Neutrophil (primary cell): ENCODE results near the gene APOBEC3F.
"Not testable (repeated sequence)": the region's sequence is repeated elsewhere in the genome, so short reads cannot be mapped to it uniquely, and the experiment has no call there.

Experiments
- H3K27ac ChIP-seq: fragments of 200-600 bp; sonication (generic); 2 replicates; pipeline ENCODE4 v1.5.1; 2016; ENCODE audit warnings: mild to moderate bottlenecking, moderate library complexity
- H3K27me3 ChIP-seq: fragments of 200-600 bp; sonication (generic); 2 replicates; pipeline ENCODE4 v1.6.0; 2016; ENCODE audit warnings: mild to moderate bottlenecking
- H3K36me3 ChIP-seq: fragments of 200-600 bp; sonication (generic); 2 replicates; pipeline ENCODE4 v1.5.1; 2017
- H3K4me1 ChIP-seq, 2 experiments: fragments of 200-600 bp in 1 of 2; sonication (generic) in 1 of 2; 1 replicate in 1 of 2; 2 replicates in 1 of 2; pipeline versions ENCODE4 v1.5.1 to v1.6.1; 2013 to 2016; ENCODE audit warnings: low read depth in 1 of 2, low read length in 1 of 2, mild to moderate bottlenecking in 1 of 2, moderate library complexity in 1 of 2; ENCODE audit not compliant: control insufficient read depth in 1 of 2, insufficient read depth in 1 of 2
- H3K4me3 ChIP-seq, 2 experiments: fragments of 200-600 bp in 1 of 2; sonication (generic) in 1 of 2; 1 replicate in 1 of 2; 2 replicates in 1 of 2; pipeline ENCODE4 v1.5.1; 2013 to 2016; ENCODE audit warnings: low read depth in 1 of 2, low read length in 1 of 2, mild to moderate bottlenecking in 1 of 2, moderate library complexity in 1 of 2
- H3K9me3 ChIP-seq: fragments of 200-600 bp; sonication (generic); 2 replicates; pipeline ENCODE4 v1.5.1; 2016
- CTCF ChIP-seq: fragments of 200-600 bp; sonication (generic); IDR thresholded peaks from 2 replicates; pipeline ENCODE4 v1.5.1; 2016; ENCODE audit warnings: antibody characterized with exemption

APOBEC3F gene

GRCh38 chr22:39040538-39041296 lies at the start of gene APOBEC3F:
Gene APOBEC3F, plus strand, starts transcription at chr22:39040864. Its CDS starts 97 bp downstream, at chr22:39040961.
- not testable (repeated sequence) for H3K27me3 ChIP-seq, H3K4me1 ChIP-seq, H3K9me3 ChIP-seq, H3K36me3 ChIP-seq
- H3K4me3 ChIP-seq, result peak within 1 kb of the TSS; percentile 54 to 63
- H3K27ac ChIP-seq, result peak within 1 kb of the TSS; percentile 76

GRCh38 chr22:38992871-38993371 lies 47.7 kb upstream of the APOBEC3F start:
- not testable (repeated sequence) for H3K27ac ChIP-seq, H3K4me1 ChIP-seq, H3K27me3 ChIP-seq, H3K4me3 ChIP-seq, H3K9me3 ChIP-seq
- H3K36me3 ChIP-seq, result peaks cover 19% of the 10 kb centered on the region

GRCh38 chr22:38996105-38996504 lies 44.6 kb upstream of the APOBEC3F start:
- H3K4me1 ChIP-seq, result no peaks in the 10 kb centered on the region
- peaks cover 4% of the 10 kb centered on the region for H3K36me3 ChIP-seq
- TF ChIP-seq CTCF, result no peak

GRCh38 chr22:38997518-38997917 lies 43.1 kb upstream of the APOBEC3F start:
- Histone ChIP-seq H3K9me3 (no peaks in the 10 kb centered on the region), H3K27ac (no peak overlapping the region), H3K4me1 (no peaks in the 10 kb centered on the region), H3K27me3 (peaks cover 11% of the 10 kb centered on the region), H3K36me3 (no peaks in the 10 kb centered on the region), H3K4me3 (no peak overlapping the region)
- no peak for TF ChIP-seq CTCF

More at GRCh38 chr22:38996105-38996504, 44.6 kb upstream of the APOBEC3F start:
- H3K27ac ChIP-seq, result no peak overlapping the region
- H3K27me3 ChIP-seq, result peaks cover 11% of the 10 kb centered on the region
- no peak overlapping the region for H3K4me3 ChIP-seq
- H3K9me3 ChIP-seq, result no peaks in the 10 kb centered on the region

GRCh38 chr22:39003165-39003638 lies 37.5 kb upstream of the APOBEC3F start:
- Histone ChIP-seq H3K9me3 (no peaks in the 10 kb centered on the region), H3K4me3 (no peak overlapping the region), H3K4me1 (peaks cover 4 to 5% of the 10 kb centered on the region in 2 experiments), H3K36me3 (no peaks in the 10 kb centered on the region), H3K27me3 (peaks cover 11% of the 10 kb centered on the region), H3K27ac (peak overlapping the region; percentile 11)
- peak; percentile 49 for TF ChIP-seq CTCF

- no peak overlapping the region for H3K4me3 ChIP-seq
- H3K27me3 ChIP-seq, result no peaks in the 10 kb centered on the region
- H3K27ac ChIP-seq, result no peak overlapping the region
- H3K36me3 ChIP-seq, result no peaks in the 10 kb centered on the region
- TF ChIP-seq CTCF, result no peak
- peaks cover 4 to 5% of the 10 kb centered on the region in 2 experiments for H3K4me1 ChIP-seq
- no peaks in the 10 kb centered on the region for H3K9me3 ChIP-seq
These were observed 33.5 kb upstream of the APOBEC3F start for GRCh38 chr22:39007177-39007576.

- not testable (repeated sequence) for H3K9me3 ChIP-seq, H3K4me3 ChIP-seq, H3K4me1 ChIP-seq, H3K27ac ChIP-seq, H3K27me3 ChIP-seq, H3K36me3 ChIP-seq
These were observed 32.3 kb upstream of the APOBEC3F start for GRCh38 chr22:39008271-39008850.
